Thyroid gland (tissue), 4 donors: Measurements from ENCODE around the gene C17orf75. TPM values are rescaled to one million over a fixed set of nuclear protein-coding genes. Genes with fewer than 3 reads are reported as not detected.

Experiments
- DNase-seq, 2 donors: peaks; one replicate each; pipeline ENCODE4 v3.0.0-alpha.2; 2019
- H3K27ac ChIP-seq, 3 donors: fragments of 200-600 bp; sonication (generic); 1 replicate in 2 of 3; 2 replicates in 1 of 3; pipeline ENCODE4 v1.5.1; 2016 to 2019; ENCODE audit warnings: mild to moderate bottlenecking in 1 of 3, moderate library complexity in 1 of 3
- H3K27me3 ChIP-seq: fragments of 200-600 bp; sonication (generic); one replicate; pipeline ENCODE4 v1.5.1; 2019
- H3K36me3 ChIP-seq, 2 donors: fragments of 200-600 bp; sonication (generic); one replicate each; pipeline ENCODE4 v1.5.1; 2016 to 2019
- H3K4me1 ChIP-seq, 2 donors: fragments of 200-600 bp; sonication (generic); one replicate each; pipeline ENCODE4 v1.5.1; 2017 to 2019
- H3K4me3 ChIP-seq, 3 donors: fragments of 200-600 bp; sonication (generic); replicated peaks in 1 of 3; 1 replicate in 2 of 3; 2 replicates in 1 of 3; pipeline ENCODE4 v1.5.1; 2016; ENCODE audit warnings: mild to moderate bottlenecking in 1 of 3
- H3K9me3 ChIP-seq: fragments of 200-600 bp; sonication (generic); one replicate; pipeline ENCODE4 v1.5.1; 2017
- CTCF ChIP-seq, 6 experiments: fragments of 200-600 bp in 3 of 6; fragments of 450-650 bp in 3 of 6; sonication (generic) in 3 of 6; IDR thresholded peaks; one replicate each; pipeline ENCODE4 v1.5.1; 2016 to 2019; ENCODE audit warnings: antibody characterized with exemption in 6 of 6, mild to moderate bottlenecking in 2 of 6, inconsistent platforms in 1 of 6, moderate library complexity in 1 of 6
- POLR2A ChIP-seq, 2 donors: fragments of 450-650 bp; IDR thresholded peaks; one replicate each; pipeline ENCODE4 v1.6.1; 2017; ENCODE audit warnings: antibody characterized with exemption in 2 of 2, mild to moderate bottlenecking in 2 of 2, moderate library complexity in 1 of 2
- WGBS, 2 donors: methylation state at CpG; one replicate each; pipeline ENCODE4 v1.1.5; 2017; 5-methylcytosine and 5-hydroxymethylcytosine counted together
- intact Hi-C: fragments of 100-400 bp; cut with DNase I; formaldehyde crosslinking; loops from one replicate; pipeline ENCODE4 v1.15.1; 2023
- total RNA-seq, 4 donors: library from RNA; depleted of rRNA; stranded (reverse); fragments of >200 nt; gene quantifications; one replicate each; pipeline ENCODE4 v1.2.3, GENCODE V29; 2016

The C17orf75 gene
- total RNA-seq, 4 donors from 2014 or later, result 16.1 to 27.7 (median 21.9) TPM

- no peaks in the 10 kb centered on the region for H3K9me3 ChIP-seq
- WGBS, 2 donors, result 59 to 63% methylated on average over 4 of the region's 4 CpGs
- H3K36me3 ChIP-seq, result no peaks in the 10 kb centered on the region
- H3K27ac ChIP-seq, result no peak overlapping the region
- TF ChIP-seq CTCF (IDR thresholded peaks at IDR 0.05), result no peak
- no peak for TF ChIP-seq POLR2A (IDR thresholded peaks at IDR 0.05)
- DNase-seq, result no peak
- H3K4me3 ChIP-seq, result no peak overlapping the region
- intact Hi-C loops, result no loop called here
- H3K27me3 ChIP-seq, result no peaks in the 10 kb centered on the region
- H3K4me1 ChIP-seq, result no peaks in the 10 kb centered on the region
These were observed 49.9 kb downstream of the C17orf75 start for GRCh38 chr17:32292094-32292493.

DNA sequence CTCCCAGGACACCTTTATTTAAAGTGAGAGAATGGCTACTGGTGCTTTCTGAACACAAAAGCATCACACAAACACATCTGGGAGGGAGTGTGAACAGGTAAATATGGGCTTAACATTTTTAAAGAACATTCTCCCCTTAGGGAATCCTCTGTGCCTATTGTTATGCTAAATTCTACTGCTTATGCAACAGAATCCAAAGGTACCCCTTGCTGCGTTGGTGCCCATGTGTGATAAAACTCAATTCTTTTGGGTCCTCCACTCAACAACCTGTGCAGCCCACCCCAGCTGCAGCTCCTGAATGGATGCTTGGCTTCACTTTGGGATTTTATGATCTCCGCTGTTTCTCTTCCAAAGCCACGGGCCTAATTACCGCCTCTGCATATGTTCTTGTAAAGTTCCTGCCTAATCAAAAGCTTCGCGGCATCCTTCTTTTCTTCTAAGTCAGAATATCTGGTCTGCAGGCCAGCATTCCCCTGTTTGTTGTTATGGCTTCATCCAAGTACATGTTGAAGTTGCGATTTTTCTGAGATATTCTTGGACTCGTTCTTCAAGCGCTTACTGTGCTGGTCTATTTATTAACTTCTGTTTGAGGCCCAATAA lies 52.4 kb downstream of the C17orf75 start:
- TF ChIP-seq POLR2A (IDR thresholded peaks at IDR 0.05) (no peak), CTCF (IDR thresholded peaks at IDR 0.05) (no peak)
- Histone ChIP-seq H3K4me1 (no peaks in the 10 kb centered on the region), H3K9me3 (no peaks in the 10 kb centered on the region), H3K27ac (no peak overlapping the region), H3K27me3 (no peaks in the 10 kb centered on the region), H3K36me3 (no peaks in the 10 kb centered on the region), H3K4me3 (no peak overlapping the region)
- WGBS, 2 donors, result 87% methylated on average over 9 of the region's 9 CpGs
- DNase-seq, result no peak
- intact Hi-C loops, result no loop called here

DNA sequence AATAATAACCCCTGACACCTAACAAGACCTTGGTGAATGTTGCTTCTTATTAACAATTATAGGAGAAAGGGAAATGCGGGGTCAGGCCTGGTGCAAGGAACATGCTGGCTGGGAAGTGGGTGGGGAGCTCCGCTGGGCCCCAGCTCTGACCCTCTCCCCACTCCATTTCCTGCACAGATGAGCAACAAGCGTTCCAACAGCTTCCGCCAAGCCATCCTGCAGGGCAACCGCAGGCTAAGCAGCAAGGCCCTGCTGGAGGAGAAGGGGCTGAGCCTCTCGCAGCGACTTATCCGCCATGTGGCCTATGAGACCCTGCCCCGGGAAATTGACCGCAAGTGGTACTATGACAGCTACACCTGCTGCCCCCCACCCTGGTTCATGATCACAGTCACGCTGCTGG lies 53.4 kb downstream of the C17orf75 start:
- DNase-seq, result no peak
- WGBS, 2 donors, result 72 to 82% methylated on average over 10 to 11 of the region's 11 CpGs
- Histone ChIP-seq H3K9me3 (no peaks in the 10 kb centered on the region), H3K36me3 (no peaks in the 10 kb centered on the region), H3K4me3 (no peak overlapping the region), H3K27me3 (no peaks in the 10 kb centered on the region), H3K4me1 (no peaks in the 10 kb centered on the region), H3K27ac (no peak overlapping the region)
- TF ChIP-seq CTCF (IDR thresholded peaks at IDR 0.05) (no peak), POLR2A (IDR thresholded peaks at IDR 0.05) (no peak)
- intact Hi-C loops, result no loop called here

GRCh38 chr17:32287804-32288511 lies 54.0 kb downstream of the C17orf75 start:
- 93 to 95% methylated on average over 8 to 9 of the region's 10 CpGs for WGBS, 2 donors
- no peak overlapping the region for H3K27ac ChIP-seq
- H3K36me3 ChIP-seq, result no peaks in the 10 kb centered on the region
- H3K4me3 ChIP-seq, result no peak overlapping the region
- no peaks in the 10 kb centered on the region for H3K4me1 ChIP-seq
- no peaks in the 10 kb centered on the region for H3K27me3 ChIP-seq
- DNase-seq, result no peak
- no peak for TF ChIP-seq POLR2A (IDR thresholded peaks at IDR 0.05)
- TF ChIP-seq CTCF (IDR thresholded peaks at IDR 0.05), result no peak
- intact Hi-C loops, result no loop called here
- H3K9me3 ChIP-seq, result no peaks in the 10 kb centered on the region

DNA sequence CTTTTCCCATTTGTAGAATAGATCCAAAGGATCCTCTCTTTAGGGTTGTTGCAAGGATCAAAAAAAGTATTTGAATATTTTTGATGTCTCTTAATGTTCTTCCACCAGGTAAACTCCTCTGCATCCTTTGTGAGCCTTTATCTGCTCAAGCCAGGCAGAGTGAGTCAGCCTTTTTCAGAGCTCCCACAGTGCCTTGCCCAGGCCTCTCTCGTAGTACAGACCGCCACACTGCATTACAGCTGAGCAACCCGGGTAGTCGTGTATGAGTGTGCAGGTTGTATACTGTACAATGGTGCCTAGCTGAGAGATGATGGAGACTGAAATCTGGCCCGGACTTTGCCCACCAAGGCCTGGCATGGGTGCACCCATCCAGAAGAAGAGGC lies 55.5 kb downstream of the C17orf75 start:
- no peak overlapping the region for H3K27ac ChIP-seq
- TF ChIP-seq POLR2A (IDR thresholded peaks at IDR 0.05) (no peak), CTCF (IDR thresholded peaks at IDR 0.05) (no peak)
- no peaks in the 10 kb centered on the region for H3K36me3 ChIP-seq
- no peak overlapping the region for H3K4me3 ChIP-seq
- WGBS, 2 donors, result 82 to 89% methylated on average over 4 to 5 of the region's 5 CpGs
- intact Hi-C loops, result no loop called here
- no peaks in the 10 kb centered on the region for H3K27me3 ChIP-seq
- no peaks in the 10 kb centered on the region for H3K4me1 ChIP-seq
- no peak for DNase-seq
- H3K9me3 ChIP-seq, result no peaks in the 10 kb centered on the region
